HepG2 (cell line): ENCODE measurements around the gene HELZ2. TPM values are rescaled to one million over a fixed set of nuclear protein-coding genes. Genes with fewer than 3 reads are reported as not detected.

Experiments used
- AKNA ChIP-seq: sonication (generic); formaldehyde crosslinking; IDR thresholded peaks from 2 replicates; pipeline ENCODE4 v1.4.0; 2020; ENCODE audit warnings: missing genetic modification reagents, borderline replicate concordance
- CHD4 ChIP-seq: fragments of 200-600 bp; sonication (generic); IDR thresholded peaks from 2 replicates; pipeline ENCODE4 v1.7.0; 2017; ENCODE audit warnings: mild to moderate bottlenecking, low read length, borderline replicate concordance
- GABPB1 ChIP-seq: IDR thresholded peaks from 2 replicates; pipeline ENCODE4 v1.6.1; 2016; ENCODE audit warnings: mild to moderate bottlenecking, missing genetic modification reagents, moderate library complexity, missing compliant biosample characterization
- HOXA3 ChIP-seq: sonication (generic); formaldehyde crosslinking; IDR thresholded peaks from 2 replicates; pipeline ENCODE4 v1.5.0; 2020; ENCODE audit warnings: missing genetic modification reagents
- MAZ ChIP-seq, 2 experiments: sonication (generic) in 1 of 2; formaldehyde crosslinking in 1 of 2; IDR thresholded peaks; 2 replicates each; pipeline versions ENCODE4 v1.5.0 to v1.6.1; 2012 to 2020; ENCODE audit warnings: low read depth in 2 of 2, mild to moderate bottlenecking in 2 of 2, borderline replicate concordance in 1 of 2, improper control_type of control experiment in 1 of 2, low read length in 1 of 2, missing genetic modification reagents in 1 of 2, moderate library complexity in 1 of 2
- SAP130 ChIP-seq: IDR thresholded peaks from 2 replicates; pipeline ENCODE4 v1.6.1; 2016; ENCODE audit warnings: low read depth
- SP4 ChIP-seq: sonication (generic); formaldehyde crosslinking; IDR thresholded peaks from 2 replicates; pipeline ENCODE4 v1.8.1; 2023; ENCODE audit warnings: mild to moderate bottlenecking, missing genetic modification reagents
- TBX2 ChIP-seq: sonication (generic); formaldehyde crosslinking; IDR thresholded peaks from 2 replicates; pipeline ENCODE4 v1.5.0; 2020; ENCODE audit warnings: missing genetic modification reagents, mild to moderate bottlenecking, borderline replicate concordance
- ZBTB33 ChIP-seq: sonication (generic); formaldehyde crosslinking; IDR thresholded peaks from 2 replicates; pipeline ENCODE4 v1.4.0; 2020; ENCODE audit warnings: missing genetic modification reagents
- ZNF24 ChIP-seq: fragments of 450-650 bp; IDR thresholded peaks from 2 replicates; pipeline ENCODE4 v1.6.1; 2017; ENCODE audit warnings: antibody characterized with exemption, mild to moderate bottlenecking
- ZNF263 ChIP-seq: sonication (generic); formaldehyde crosslinking; IDR thresholded peaks from 2 replicates; pipeline ENCODE4 v1.4.0; 2020; ENCODE audit warnings: missing genetic modification reagents
- polyA plus RNA-seq, 8 experiments: library from polyadenylated mRNA; depleted of rRNA in 3 of 8; stranded (reverse) in 7 of 8; unstranded in 1 of 8; fragments of >200 nt; fragmentation: Illumina TruSeq in 4 of 8; extraction: Trizol in 4 of 8; gene quantifications; 2 replicates each; pipeline versions ENCODE4 v1.2.1 to v1.2.3, GENCODE V29; 2011 to 2016; ENCODE audit warnings: low read depth in 4 of 8, missing spikeins in 1 of 8, mixed read lengths in 1 of 8; ENCODE audit not compliant: insufficient read depth in 1 of 8
- total RNA-seq, 5 experiments: library from RNA; depleted of rRNA; stranded (reverse); fragments of >200 nt; fragmentation: Illumina TruSeq; extraction: Trizol; gene quantifications; 2 replicates each; pipeline ENCODE4 v1.2.3, GENCODE V29; 2016; ENCODE audit warnings: low read depth in 1 of 5

The HELZ2 gene
- total and polyA plus RNA-seq, 2 of the 13 experiments (the other 11 are each of a cell fraction or from before 2014, with no cell fraction given): 9.6 to 10.1 TPM

- TF ChIP-seq AKNA (CRISPR knock-in tag): no peak
- peak; percentile 13; the same call in 1 of the 2 replicates for TF ChIP-seq TBX2 (CRISPR knock-in tag)
- 0 out of 2 replicates have a peak, but pooled peaks have one; percentile 10 for TF ChIP-seq HOXA3 (CRISPR knock-in tag)
- peak; percentile 29; the same call in 1 of the 2 replicates for TF ChIP-seq GABPB1 (CRISPR knock-in tag)
- TF ChIP-seq ZNF24: no peak
- TF ChIP-seq ZBTB33 (CRISPR knock-in tag): 0 out of 2 replicates have a peak, but pooled peaks have one; percentile 7
- TF ChIP-seq MAZ (IDR thresholded peaks at IDR 0.05; ENCODE audit: borderline replicate concordance, low read depth, low read length): peak; percentile 56; the same call in 1 of the 2 replicates
- TF ChIP-seq MAZ (CRISPR knock-in tag; IDR thresholded peaks at IDR 0.05; ENCODE audit: low read depth): 0 out of 2 replicates have a peak, but pooled peaks have one; percentile 13
- 0 out of 2 replicates have a peak, but pooled peaks have one; percentile 53 for TF ChIP-seq CHD4
- peak; percentile 59; the same call in 1 of the 2 replicates for TF ChIP-seq SP4
- TF ChIP-seq ZNF263 (CRISPR knock-in tag): 0 out of 2 replicates have a peak, but pooled peaks have one; percentile 24
- 0 out of 2 replicates have a peak, but pooled peaks have one; percentile 10 for TF ChIP-seq SAP130
Measured at GRCh38 chr20:63553251-63553932, 20.6 kb downstream of the HELZ2 start (continued).
